Activated CD8-positive, alpha-beta memory T cell treated with anti-CD3 and anti-CD28 coated beads for 4 hours (primary cell): ENCODE measurements around the gene SPHK1.

Experiments
- DNase-seq, 2 donors: peaks; one replicate each; pipeline ENCODE4 v3.0.0-alpha.2; 2020; ENCODE audit warnings: low read depth in 2 of 2

The SPHK1 gene

DNA sequence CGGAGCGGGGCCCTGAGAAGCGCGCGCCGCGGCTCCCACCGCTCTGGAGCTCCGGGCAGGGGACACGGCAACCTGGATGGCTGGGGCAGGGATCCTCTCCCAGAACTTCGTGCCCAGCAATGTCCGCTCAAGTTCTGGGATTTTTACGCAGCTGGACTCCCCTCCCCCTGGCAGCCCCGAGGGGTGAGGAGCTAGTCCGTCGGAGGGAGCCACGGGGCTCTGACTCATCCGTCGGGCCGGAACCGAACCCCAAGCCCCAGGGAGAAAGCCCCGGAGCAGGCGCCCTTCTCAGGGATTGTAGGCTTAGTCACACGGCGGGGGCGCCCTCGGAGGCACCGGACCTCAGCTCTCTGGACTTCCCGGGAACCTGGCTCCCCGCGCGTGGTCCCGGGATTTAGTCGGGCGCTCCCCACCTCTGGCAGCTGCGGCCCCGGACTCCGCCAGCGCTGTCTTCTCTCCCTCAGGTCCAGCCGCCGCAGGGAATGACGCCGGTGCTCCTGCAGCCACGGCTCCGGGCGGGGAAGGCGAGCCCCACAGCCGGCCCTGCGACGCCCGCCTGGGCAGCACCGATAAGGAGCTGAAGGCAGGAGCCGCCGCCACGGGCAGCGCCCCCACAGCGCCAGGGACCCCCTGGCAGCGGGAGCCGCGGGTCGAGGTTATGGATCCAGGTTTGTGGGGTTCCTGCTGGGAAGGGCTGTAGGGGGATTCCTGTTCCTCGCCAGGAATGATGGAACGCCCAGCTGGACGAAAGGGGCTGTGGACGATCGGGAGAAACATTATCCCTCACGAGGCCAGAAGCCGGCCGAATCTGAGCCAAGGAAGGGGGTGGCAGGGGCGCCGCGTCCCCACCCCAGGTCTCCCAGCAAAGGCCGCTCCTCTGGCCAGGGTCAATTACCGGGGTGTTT, 830 bp downstream of the SPHK1 start:
- peak in 1 of 2 donors; percentile 15 for DNase-seq

DNA sequence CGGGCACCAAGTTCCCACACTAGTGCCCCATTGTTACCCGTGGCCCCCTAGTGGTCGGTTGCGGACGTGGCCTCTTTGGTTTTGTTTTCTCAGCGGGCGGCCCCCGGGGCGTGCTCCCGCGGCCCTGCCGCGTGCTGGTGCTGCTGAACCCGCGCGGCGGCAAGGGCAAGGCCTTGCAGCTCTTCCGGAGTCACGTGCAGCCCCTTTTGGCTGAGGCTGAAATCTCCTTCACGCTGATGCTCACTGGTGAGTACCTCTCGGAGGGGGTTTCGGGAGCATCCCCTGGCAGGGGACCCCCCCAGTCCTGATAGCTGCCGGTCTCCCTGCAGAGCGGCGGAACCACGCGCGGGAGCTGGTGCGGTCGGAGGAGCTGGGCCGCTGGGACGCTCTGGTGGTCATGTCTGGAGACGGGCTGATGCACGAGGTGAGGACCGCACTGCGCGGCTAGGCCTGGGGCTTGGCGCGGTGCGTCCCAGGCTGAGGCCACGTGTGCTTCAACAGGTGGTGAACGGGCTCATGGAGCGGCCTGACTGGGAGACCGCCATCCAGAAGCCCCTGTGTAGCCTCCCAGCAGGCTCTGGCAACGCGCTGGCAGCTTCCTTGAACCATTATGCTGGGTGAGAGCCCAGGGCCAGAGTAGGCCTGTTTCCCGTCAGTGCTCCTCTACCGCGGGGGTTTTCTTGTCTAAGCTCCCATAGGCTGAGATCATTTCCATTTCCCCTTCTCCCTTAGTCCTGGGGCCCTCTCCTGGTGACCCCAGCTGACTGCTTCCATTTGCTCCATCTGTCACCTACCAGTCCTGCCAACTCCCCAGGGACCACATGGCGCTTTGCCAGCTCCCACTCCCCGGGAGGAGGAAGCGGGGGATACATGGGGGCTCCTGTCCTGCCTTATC, 1.7 kb downstream of the SPHK1 start:
- peak; percentile 60 to 73 for DNase-seq

DNA sequence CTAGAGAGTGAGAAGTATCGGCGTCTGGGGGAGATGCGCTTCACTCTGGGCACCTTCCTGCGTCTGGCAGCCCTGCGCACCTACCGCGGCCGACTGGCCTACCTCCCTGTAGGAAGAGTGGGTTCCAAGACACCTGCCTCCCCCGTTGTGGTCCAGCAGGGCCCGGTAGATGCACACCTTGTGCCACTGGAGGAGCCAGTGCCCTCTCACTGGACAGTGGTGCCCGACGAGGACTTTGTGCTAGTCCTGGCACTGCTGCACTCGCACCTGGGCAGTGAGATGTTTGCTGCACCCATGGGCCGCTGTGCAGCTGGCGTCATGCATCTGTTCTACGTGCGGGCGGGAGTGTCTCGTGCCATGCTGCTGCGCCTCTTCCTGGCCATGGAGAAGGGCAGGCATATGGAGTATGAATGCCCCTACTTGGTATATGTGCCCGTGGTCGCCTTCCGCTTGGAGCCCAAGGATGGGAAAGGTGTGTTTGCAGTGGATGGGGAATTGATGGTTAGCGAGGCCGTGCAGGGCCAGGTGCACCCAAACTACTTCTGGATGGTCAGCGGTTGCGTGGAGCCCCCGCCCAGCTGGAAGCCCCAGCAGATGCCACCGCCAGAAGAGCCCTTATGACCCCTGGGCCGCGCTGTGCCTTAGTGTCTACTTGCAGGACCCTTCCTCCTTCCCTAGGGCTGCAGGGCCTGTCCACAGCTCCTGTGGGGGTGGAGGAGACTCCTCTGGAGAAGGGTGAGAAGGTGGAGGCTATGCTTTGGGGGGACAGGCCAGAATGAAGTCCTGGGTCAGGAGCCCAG, 2.8 kb downstream of the SPHK1 start:
- DNase-seq, result no peak

DNA sequence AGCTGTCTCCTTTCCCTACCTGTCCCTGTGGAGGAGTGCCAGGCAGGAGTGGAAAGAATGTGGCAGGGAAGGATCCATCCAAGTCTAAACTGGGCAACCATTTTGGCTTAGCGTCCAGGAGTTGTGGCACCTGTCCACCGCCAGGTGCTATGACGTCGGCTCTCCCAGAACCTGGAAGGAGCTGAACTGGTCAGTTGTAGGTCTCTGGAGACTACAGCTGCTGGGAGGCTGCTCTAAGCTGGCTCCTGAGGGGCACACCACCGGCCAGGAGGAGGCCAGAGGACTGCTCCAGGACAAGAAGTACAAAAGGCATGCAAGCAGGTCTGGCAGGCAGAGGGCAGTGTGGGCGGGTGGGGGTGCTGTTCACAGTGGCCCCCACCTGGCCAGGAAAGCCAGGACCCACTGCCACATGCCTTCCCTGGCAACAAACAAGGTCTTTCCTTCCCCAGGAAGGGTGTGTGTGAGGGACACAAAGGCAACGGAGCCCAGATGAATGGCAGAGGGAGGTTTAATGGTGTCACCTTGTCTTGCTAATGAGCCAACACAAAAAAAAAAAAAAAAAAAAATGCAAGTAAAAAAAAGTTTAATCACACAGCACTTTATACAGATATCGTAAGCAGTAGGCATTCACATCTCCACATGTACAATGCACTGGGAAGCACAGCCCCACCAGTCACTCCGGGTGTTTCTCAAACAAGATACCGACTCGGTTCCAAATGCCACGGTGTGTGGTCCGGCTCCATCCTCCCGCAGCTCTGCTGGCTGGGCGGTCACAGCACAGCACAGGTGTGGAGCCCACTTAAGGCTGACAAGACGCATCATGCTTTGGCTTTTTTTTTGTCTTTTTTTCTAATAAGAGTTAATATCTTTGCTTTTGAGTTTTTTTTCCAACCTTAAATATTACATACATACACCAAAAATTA, 4.8 kb downstream of the SPHK1 start:
- no peak for DNase-seq

DNA sequence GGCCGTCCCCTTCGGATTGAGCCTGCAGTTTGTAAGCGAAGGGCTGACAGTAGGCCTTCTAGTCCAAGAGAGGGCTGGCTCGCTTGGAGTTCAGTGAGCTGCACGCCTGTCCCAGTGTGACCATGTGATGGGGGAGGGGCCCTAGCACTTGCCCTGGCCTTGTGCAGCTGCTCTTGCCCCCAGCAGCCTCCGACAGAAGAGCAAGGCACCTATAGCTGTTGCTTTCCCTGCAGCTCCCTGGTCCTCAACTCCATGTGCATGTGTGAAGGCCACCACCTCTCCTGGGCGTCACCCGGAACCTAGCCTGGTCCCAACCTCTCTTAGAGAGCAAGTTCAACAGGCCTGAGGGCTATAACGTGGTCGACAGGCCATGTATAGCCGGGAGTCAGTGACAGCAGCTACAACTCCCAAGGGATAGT, 5.6 kb downstream of the SPHK1 start:
- no peak for DNase-seq

DNA sequence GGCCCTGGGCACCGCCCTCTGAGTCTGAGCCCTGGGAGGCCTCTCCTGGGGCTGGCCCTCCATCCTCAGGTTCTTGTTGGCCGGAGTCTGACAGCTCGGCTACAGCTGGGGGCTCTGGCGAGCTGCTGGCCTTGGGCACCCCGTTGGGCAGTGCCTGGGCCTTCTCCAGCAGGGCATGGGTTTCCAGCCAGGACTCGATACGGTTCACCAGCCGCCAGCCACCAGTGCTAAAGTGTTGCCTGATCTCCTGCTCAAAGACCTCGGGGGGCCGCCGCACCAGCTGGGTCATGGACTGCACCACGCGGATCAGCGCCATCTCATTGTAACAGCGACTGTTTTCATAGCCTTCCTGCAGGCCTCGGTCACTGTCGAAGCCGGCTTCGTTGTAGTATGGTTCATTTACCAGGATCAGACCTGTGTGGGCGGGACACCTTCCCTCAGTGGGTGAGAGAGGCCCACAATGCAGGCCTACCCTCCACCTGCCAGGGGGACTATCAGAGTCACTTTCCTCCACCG, 6.8 kb downstream of the SPHK1 start:
- DNase-seq, result no peak

DNA sequence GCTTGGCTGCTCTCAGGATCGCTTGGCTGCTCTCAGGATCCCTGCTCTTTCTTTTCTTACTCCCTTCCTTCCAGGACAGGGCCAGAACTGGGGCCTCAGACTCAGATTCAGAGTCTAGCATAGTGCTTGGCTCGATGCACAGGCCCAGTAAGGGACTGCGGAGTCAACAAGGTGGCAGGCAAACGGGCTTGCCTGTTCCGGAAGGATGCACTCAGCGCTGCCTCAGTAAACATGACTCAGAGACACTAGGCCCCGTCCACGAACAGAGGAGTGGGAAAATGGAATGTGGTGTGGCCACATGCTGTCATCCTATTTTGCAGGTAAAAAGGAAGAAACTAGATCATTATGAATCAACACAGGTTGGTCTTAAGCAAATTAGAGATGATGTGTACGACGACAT, 9.8 kb downstream of the SPHK1 start:
- DNase-seq, result no peak

DNA sequence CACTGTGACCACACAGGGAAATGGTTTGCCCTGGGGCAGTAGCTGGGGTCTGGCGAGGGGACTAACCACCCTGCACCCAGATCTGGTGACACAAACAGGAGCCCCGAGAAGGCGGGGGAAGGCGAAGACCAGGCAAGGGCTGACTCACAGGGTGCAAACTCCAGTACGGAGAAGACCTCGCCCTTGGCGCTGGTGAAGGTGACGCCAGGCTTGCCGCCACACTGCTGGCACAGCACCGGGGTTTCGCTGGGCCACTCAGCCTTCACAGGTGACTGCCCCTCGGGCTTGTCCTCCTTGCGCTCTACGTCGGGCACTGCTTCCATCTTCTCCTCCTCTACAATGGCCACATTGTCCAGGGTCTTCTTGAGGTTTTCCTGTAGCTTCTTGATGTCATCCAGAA, 11.6 kb downstream of the SPHK1 start:
- no peak for DNase-seq

DNA sequence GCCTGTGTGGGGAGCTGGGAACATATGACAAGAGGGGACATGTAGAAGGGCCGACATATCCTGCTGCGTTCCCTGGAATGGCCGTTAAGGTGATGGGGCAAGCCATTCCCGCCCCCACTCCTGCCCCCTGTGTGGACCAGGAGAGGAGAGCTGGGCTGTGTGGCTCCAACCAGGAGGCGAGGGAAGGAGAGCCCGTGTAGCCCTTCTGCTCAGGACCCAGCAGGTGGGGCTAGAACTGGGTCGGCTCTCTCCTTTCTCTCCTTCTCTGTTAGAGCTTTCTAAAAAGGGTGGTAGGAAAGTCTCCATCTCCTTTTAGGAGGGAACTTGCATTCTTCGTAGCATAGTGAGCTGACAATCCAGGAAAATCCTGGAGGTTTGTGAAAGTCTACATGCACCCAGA, 12.8 kb downstream of the SPHK1 start:
- no peak for DNase-seq

DNA sequence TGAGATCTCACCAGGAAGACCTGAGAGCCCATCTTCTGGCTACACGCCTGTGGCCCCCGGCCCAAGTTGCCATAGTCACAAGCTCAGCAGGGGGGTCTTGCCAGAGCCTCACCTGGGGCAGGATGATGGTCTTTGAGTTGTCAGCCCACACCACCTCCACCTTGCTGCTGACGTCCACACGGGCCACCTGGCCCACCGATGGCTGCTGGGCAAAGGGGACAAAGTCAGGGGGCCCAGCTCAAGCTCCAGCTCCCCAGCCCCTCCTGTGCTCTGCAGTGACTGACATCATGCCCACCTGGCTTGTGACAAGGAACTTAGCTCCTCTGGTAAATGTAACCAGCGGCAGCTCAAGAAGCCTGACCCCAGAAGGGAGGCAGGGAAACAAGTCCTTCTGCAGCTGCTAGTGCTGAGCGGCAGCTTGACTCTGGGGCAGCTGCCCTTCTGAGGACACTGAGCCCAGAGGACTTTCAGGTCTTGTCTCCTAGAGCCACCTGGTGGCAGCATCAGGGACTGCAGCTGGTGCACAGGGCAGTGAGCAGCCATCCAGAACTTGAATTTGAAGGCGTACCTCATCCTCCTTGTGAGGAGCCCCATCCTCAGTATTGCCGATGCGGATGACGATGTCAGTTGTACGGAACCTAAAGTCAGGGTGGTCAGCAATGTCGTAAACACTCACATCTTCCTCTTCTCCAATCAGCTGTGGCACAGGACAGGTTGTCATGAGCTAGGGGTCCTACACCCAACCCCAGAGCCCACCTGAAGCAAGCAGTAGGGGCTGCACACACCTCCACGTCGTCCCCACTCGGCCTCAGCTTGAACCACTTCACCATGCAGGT, 13.5 kb downstream of the SPHK1 start:
- DNase-seq, result peak; percentile 70 to 78

DNA sequence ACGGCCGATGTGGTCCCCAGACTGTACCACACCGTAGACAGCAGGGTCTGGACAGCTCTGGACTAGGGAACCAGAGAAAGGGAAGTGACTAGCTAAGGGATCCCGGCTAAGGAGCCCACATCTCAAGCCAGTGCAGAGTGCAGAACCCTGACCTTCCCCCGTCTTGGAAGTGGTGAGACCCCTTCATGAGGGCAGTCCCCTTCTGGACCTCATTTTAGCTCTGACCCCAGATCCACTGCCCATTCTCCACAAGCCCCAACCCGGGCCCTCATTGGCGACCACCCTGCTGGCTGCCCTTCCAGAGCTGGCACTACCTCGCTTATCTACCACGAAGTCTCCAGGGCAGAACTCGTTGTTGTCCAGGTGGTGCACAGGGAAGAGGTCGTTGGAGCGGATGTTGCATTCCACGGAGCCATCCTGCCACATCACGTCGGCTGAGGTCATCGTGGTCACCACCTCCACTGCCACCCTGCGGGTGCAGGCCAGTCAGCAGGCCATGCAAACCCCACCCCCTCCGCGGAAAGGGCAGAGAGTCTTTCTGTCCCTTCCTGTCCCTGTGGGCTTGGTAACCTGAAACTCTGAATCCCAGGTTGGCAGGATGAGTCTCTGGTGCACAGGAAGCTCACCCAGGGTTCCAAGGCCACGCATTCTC, 14.2 kb downstream of the SPHK1 start:
- no peak for DNase-seq

DNA sequence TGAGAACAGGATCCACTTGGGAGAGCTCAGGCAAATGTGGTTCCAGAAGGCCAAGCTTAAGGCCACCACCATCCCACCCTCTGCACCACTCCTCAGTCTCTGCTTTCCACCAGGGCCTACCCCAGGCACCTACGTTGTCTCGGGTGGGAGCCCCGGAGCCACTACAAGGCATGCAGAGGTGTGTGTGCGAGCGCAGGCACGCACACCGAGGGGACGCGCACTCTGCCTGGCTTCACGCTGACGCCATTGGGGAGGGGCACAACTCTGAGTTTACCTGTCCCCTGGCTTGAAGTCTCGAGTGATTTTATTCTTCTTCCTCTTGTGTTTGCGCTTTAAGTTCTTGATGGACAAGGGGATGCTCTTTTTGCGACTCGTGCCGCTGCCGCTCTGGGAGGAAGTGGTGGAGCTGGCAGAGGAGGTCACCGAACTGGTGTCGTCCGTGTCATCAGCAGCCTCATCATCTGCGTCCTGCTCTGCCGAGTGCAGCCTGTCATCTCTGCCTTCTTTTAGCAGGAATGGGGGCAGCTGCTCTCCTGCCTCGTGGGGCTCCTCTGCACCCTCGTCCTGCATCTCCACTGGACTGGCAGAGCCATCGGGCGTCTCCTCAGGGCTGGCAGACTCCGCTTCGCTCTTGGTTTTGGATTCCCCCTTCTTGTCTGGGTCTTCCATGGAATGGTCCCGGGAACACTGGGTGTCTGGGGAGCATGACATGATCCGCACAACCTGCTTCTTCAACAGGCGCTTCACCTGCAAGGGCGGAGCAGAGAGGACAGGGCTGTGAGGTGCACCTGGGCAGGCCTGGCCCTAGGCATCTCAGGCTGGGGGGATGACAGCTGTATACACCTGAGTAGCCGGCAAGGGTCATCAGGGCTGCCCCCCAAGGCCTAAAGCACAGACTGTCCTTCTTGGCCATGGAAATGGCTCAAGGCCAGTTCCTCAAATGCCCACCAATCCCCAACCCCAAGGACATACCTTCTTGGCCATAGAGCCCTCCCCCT, 15.1 kb downstream of the SPHK1 start:
- DNase-seq, result no peak

DNA sequence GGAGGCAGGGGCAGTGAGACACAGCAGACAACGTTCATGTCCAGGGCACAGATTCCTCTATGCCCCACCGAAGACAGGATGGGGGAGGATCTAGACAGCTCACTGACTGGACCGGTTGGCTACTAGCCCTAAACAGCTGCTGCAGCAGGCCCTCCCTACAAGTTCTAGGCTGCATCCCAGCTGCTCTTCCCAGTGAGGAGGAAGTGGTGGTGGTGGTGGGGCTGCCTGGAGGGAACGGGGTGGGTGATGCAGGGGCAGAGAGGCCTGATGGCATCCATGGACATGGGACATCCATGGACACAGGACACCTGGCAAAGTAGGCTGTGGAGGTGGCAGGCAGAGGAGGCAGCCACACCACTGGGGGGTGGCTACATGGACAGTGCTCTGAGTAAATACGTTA, 18.3 kb downstream of the SPHK1 start:
- no peak for DNase-seq

DNA sequence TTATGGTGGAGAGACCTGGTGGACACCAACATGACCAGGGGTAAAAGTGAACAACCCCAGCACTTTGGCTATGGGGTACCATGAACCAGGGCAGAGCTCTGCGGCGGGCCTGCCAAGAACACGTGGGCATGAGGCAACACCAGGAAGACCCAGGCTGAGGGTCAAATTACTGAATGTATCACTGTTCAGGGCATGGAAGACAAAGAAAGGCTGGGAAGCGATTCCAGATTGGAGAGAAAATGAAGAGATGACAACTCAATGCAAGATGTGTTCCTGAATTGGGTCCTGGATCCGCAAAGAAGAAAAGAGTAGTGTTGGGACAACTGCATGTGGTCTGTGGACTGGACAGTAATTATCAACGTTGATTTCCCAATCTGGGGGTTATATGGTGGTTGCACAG, 19.8 kb downstream of the SPHK1 start:
- DNase-seq, result no peak

DNA sequence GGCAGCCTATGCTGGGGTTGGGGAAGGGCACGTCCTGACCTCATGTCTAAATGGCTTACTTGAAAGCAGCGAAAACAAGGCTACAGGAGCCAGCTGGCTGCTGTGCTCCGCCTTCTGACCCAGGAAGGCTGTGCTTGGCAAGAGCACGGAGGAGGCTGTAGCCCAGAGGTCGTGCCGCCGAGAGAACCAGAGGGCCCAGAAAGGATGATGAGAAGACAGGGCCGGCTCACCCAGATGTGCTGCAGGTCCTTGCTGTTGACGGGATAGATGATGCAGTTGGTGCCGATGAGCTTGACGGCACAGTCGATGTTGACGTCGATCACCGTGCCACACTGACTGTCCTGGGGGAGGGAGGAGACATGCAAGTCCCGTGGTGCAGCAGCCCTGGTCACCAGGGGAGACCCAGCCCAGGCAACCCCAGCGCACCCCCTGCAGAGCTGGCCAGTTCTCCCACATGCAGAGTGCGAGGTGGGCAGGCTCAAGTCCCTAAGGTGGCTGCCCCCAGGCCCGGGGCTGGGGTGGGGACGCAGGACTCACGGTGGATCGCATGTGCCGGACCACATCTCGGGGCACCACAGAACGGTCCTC, 20.7 kb downstream of the SPHK1 start:
- no peak for DNase-seq

DNA sequence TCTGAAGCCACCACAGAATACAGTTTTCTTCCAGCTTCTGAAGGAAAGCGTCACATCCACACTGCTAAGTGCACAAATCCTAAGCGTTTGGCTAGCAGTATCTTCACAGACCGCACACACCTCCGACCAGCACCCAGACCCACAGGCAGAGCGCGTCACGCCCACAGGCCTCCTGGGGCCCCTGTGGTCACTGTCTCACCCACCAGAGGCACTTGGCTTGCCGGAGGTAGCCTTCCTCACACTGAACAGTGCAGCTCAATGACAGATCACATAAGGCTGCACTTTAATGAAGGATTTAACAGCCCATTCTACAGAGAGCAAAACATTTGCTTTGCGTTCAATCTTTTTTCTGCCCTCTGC, 21.2 kb downstream of the SPHK1 start:
- DNase-seq, result no peak

DNA sequence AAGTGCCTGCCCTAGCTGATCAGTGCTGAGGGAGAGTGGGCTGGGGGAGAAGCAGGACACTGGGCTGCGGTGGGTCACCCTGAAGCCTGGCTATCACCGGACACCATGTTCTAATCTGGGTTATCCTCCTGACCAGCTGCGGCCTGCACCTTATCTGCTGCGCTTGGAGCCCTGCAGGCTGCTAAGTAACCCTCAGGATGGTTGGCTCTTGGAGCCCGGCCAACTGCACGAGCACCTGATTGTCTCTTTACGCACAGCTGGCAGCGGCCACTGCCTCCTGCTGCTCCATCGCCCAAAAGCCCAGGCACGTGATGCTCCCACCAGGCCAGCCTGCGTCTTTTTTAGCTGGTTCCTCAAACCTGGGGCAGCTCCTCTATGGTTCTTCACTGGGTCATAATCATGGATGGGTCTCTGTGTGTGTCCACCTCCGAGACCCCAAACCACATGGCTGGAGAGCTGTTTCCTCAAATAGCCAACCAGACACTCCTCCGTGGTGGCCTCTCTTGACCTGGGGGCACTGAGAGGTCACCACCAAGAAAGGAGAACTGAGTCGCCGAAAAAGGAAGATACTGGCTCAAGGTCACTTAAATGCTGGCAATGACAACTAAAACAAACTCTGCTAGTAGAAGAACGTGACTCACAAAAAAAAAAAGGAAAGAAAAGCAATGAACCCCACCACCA, 21.7 kb downstream of the SPHK1 start:
- no peak for DNase-seq
